OCI-LY1 (cell line): ENCODE results near the gene ZNF672.

Experiments used
- CTCF ChIP-seq: fragments of 200-600 bp; sonication (generic), shearing (Covaris generic); IDR thresholded peaks from 2 replicates; pipeline ENCODE4 v1.5.1; 2017; ENCODE audit warnings: mild to moderate bottlenecking, antibody characterized with exemption, low read length, moderate library complexity, mixed read lengths
- EZH2 ChIP-seq: fragments of 200-600 bp; sonication (generic), shearing (Covaris generic); IDR thresholded peaks from 2 replicates; pipeline ENCODE4 v1.8.0; 2017; ENCODE audit warnings: borderline replicate concordance, mixed run types, mild to moderate bottlenecking, antibody characterized with exemption, low read length, moderate library complexity, mixed read lengths

- TF ChIP-seq CTCF = no peak
- TF ChIP-seq EZH2 = no peak
Observed at GRCh38 chr1:248851390-248851789, 13.4 kb downstream of the ZNF672 start.
